Body of pancreas (tissue), 4 donors: ENCODE measurements around the gene ABCB11. TPM values are rescaled to one million over a fixed set of nuclear protein-coding genes. Genes with fewer than 3 reads are reported as not detected.

Source experiments
- ATAC-seq: fragments of 150-250 bp; one replicate; pipeline ENCODE4 v1.9.1; 2016
- DNase-seq, 4 donors: peaks; one replicate each; pipeline ENCODE4 v3.0.0-alpha.2; 2019
- H3K27ac ChIP-seq, 4 donors: fragments of 200-600 bp; sonication (generic); 1 replicate in 3 of 4; 2 replicates in 1 of 4; pipeline versions ENCODE4 v1.5.1 to v1.6.1; 2016 to 2019; ENCODE audit warnings: mild to moderate bottlenecking in 1 of 4, mixed read lengths in 1 of 4, moderate library complexity in 1 of 4
- H3K27me3 ChIP-seq, 2 donors: fragments of 200-600 bp; sonication (generic); one replicate each; pipeline ENCODE4 v1.6.0; 2016; ENCODE audit warnings: mild to moderate bottlenecking in 1 of 2
- H3K36me3 ChIP-seq, 2 donors: fragments of 200-600 bp; sonication (generic); replicated peaks in 1 of 2; 2 replicates each; pipeline ENCODE4 v1.5.1; 2016; ENCODE audit warnings: low read depth in 2 of 2; ENCODE audit not compliant: insufficient read depth in 1 of 2
- H3K4me1 ChIP-seq: fragments of 200-600 bp; sonication (generic); one replicate; pipeline ENCODE4 v1.6.0; 2016
- H3K4me3 ChIP-seq, 2 donors: fragments of 200-600 bp; sonication (generic); 1 replicate in 1 of 2; 2 replicates in 1 of 2; pipeline ENCODE4 v1.5.1; 2016 to 2019
- H3K9me3 ChIP-seq, 3 donors: fragments of 200-600 bp; sonication (generic); 1 replicate in 2 of 3; 2 replicates in 1 of 3; pipeline ENCODE4 v1.5.1; 2016
- POLR2A ChIP-seq, 3 donors: fragments of 450-650 bp; IDR thresholded peaks; one replicate each; pipeline ENCODE4 v1.6.1; 2016; ENCODE audit warnings: antibody characterized with exemption in 3 of 3, mild to moderate bottlenecking in 2 of 3
- WGBS, 2 donors: methylation state at CpG; one replicate each; pipeline ENCODE4 v1.1.5; 2017; 5-methylcytosine and 5-hydroxymethylcytosine counted together
- intact Hi-C: fragments of 100-400 bp; cut with DNase I; formaldehyde crosslinking; loops from one replicate; pipeline ENCODE4 v1.15.1; 2023
- total RNA-seq, 2 donors: library from RNA; depleted of rRNA; stranded (reverse); fragments of >200 nt; gene quantifications; one replicate each; pipeline ENCODE4 v1.1.0, GENCODE V29; 2016
- TF ChIP-seq, protein P1 (sequence below), 7 experiments: fragments of 450-650 bp in 4 of 7; fragments of 200-600 bp in 3 of 7; sonication (generic) in 3 of 7; IDR thresholded peaks; one replicate each; pipeline ENCODE4 v1.5.1; 2016 to 2019; ENCODE audit warnings: antibody characterized with exemption in 7 of 7

Gene ABCB11
- total RNA-seq, 2 donors from 2014 or later, result 0.33 TPM; not detected in 1

DNA sequence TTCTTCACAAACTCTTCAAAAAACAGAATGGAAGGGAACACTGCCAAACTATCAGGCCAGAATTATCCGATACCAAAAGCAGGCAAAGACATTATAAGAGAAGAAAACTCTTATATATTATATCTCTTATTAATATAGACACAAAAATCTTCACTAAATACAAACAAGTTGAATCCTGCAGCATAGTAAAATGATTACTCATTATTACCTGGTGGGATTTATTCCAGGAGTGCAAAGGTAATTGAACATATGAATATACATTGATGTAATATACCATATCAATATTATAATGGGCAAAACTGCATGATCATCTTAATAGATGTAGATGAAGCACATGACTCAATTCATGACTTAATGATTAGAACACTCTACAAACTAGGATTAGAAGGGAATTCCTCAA is 25.1 kb downstream of the ABCB11 start:
- DNase-seq, result no peak
- H3K4me3 ChIP-seq, result no peak overlapping the region
- no peak for ATAC-seq
- no peaks in the 10 kb centered on the region for H3K9me3 ChIP-seq
- peaks cover 7% of the 10 kb centered on the region for H3K4me1 ChIP-seq
- no peaks in the 10 kb centered on the region for H3K27me3 ChIP-seq
- no peaks in the 10 kb centered on the region for H3K36me3 ChIP-seq
- WGBS, 2 donors, result 85 to 92% methylated on average over 1 of the region's 1 CpG
- TF ChIP-seq, protein P1, sequence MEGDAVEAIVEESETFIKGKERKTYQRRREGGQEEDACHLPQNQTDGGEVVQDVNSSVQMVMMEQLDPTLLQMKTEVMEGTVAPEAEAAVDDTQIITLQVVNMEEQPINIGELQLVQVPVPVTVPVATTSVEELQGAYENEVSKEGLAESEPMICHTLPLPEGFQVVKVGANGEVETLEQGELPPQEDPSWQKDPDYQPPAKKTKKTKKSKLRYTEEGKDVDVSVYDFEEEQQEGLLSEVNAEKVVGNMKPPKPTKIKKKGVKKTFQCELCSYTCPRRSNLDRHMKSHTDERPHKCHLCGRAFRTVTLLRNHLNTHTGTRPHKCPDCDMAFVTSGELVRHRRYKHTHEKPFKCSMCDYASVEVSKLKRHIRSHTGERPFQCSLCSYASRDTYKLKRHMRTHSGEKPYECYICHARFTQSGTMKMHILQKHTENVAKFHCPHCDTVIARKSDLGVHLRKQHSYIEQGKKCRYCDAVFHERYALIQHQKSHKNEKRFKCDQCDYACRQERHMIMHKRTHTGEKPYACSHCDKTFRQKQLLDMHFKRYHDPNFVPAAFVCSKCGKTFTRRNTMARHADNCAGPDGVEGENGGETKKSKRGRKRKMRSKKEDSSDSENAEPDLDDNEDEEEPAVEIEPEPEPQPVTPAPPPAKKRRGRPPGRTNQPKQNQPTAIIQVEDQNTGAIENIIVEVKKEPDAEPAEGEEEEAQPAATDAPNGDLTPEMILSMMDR (IDR thresholded peaks at IDR 0.05), result no peak
- TF ChIP-seq POLR2A (IDR thresholded peaks at IDR 0.05), result no peak
- intact Hi-C loops, result no loop called here
- no peak overlapping the region for H3K27ac ChIP-seq

DNA sequence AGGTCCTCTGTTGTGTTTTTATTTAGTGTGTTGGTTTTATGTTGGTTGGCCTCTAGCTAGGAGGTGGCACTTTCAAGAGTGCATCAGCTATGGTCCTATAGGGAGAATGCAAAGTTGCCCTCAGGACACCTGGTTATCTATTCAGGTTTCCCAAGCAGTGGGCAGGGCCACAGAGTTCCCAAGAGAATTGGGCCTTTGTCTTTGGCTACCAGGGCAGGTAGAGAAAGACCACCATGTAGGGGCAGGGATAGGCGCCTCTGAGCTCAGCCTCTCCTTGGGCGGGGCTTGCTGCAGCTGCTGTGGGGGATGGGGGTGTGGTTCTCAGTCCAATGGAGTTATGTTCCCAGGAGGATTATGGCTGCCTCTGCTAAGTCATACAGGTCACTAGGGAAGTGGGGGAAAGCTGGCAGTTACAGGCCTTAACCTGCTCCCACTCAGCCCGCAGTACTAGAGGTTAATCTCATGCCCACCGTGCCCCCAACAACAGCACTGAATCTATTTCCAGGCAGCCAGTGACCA is 26.0 kb downstream of the ABCB11 start:
- H3K9me3 ChIP-seq, result no peaks in the 10 kb centered on the region
- no peak overlapping the region for H3K4me3 ChIP-seq
- no peak for TF ChIP-seq POLR2A (IDR thresholded peaks at IDR 0.05)
- H3K4me1 ChIP-seq, result peaks cover 6% of the 10 kb centered on the region
- no peaks in the 10 kb centered on the region for H3K27me3 ChIP-seq
- H3K27ac ChIP-seq, result no peak overlapping the region
- DNase-seq (no peak), ATAC-seq (no peak)
- intact Hi-C loops, result no loop called here
- 82 to 85% methylated on average over 4 of the region's 4 CpGs for whole genome bisulfite sequencing, 2 donors
- no peaks in the 10 kb centered on the region for H3K36me3 ChIP-seq

DNA sequence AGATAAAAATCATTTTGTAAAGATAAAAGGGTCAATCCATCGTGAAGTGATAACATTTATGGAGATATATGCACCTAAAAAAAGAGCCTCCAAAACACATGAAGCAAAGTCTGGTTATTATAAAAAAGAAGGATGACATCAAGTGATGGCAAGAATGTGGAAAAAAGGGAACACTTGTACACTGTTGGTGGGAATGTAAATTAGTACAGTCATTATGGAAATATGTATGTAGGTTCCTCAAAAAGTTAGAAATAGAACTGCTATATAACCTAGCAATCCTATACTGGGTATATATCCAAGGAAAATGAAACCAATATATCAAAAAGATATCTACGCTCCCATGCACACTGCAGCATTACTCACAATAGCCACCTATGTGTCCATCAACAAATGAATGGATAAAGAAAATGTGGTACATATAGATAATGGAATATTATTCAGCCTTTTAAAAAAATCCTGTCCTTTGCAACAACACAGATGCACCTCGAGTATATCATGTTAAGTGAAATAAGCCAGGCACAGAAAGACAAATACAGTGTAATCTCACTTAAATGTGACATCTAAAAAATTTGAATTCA is 28.9 kb downstream of the ABCB11 start:
- DNase-seq, result no peak
- Histone ChIP-seq H3K4me3 (no peak overlapping the region), H3K9me3 (no peaks in the 10 kb centered on the region), H3K36me3 (no peaks in the 10 kb centered on the region), H3K27me3 (no peaks in the 10 kb centered on the region), H3K4me1 (no peaks in the 10 kb centered on the region), H3K27ac (no peak overlapping the region)
- 68 to 69% methylated on average over 3 of the region's 3 CpGs for WGBS, 2 donors
- TF ChIP-seq, protein P1 (IDR thresholded peaks at IDR 0.05), result no peak
- TF ChIP-seq POLR2A (IDR thresholded peaks at IDR 0.05), result no peak
- intact Hi-C loops, result no loop called here
- no peak for ATAC-seq

DNA sequence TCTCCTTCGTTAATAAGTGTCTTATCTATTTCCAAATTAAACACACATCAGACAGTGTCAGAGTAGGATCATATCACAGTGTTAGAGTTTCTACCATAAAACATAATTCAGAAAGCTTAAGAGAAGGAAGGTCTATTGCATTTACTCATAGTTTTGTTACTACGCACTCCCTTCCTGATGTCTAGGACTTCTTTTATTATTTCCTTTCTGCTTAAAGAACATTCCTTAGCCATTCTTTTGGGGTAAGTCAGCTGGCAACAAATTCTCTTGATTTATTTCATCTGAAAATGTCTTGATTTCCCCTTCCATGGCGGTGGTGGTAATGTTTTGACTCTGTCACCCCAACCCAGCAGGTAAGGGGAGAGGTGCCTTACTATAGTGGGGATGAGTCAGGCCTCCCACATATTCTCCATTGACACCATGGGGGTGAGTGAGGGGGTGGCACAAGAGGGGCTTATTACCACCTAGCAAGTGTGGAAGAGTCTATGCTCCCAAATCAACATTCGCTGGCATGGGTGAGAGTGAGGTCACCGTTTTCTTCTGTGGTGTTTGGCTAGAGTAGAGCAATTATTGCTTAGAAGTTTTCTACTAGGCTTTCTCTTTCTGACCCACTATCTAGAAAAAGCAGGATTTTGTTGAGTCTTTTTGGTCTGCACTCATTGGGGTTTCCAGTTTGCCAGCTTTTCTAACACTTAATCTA is 29.9 kb downstream of the ABCB11 start:
- Histone ChIP-seq H3K27ac (no peak overlapping the region), H3K4me1 (no peaks in the 10 kb centered on the region), H3K27me3 (no peaks in the 10 kb centered on the region), H3K36me3 (no peaks in the 10 kb centered on the region), H3K4me3 (no peak overlapping the region), H3K9me3 (no peaks in the 10 kb centered on the region)
- TF ChIP-seq POLR2A (IDR thresholded peaks at IDR 0.05), result no peak
- TF ChIP-seq, protein P1 (IDR thresholded peaks at IDR 0.05), result no peak
- 83 to 84% methylated on average over 5 of the region's 5 CpGs for WGBS, 2 donors
- DNase-seq, result no peak
- intact Hi-C loops, result no loop called here
- no peak for ATAC-seq

DNA sequence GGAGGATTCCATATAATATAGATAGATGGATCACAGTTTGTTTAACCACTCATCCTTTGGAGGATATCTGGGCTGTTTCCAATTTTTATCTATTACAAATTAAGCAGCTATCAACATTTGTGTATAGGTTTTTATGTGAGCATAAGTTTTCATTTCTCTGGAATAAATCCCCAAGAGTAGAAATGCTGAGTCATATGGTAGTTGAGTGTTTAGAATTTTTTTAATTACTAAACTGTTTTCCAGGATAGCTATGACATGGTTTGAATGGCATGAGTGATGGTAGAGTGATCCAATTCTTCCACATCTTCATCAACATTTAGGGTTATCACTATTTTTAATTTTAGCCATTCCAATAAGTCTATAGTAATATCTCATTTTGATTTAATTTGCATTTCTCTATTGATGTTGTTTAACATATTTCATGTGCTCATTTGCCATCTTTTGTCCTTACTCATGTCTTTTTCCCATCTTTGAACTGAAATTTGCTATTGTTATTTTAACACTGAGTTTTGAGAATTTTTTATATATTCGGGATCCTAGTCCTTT is 31.4 kb downstream of the ABCB11 start:
- Histone ChIP-seq H3K9me3 (no peaks in the 10 kb centered on the region), H3K27ac (no peak overlapping the region), H3K36me3 (no peaks in the 10 kb centered on the region), H3K4me1 (no peaks in the 10 kb centered on the region), H3K27me3 (no peaks in the 10 kb centered on the region), H3K4me3 (no peak overlapping the region)
- TF ChIP-seq POLR2A (IDR thresholded peaks at IDR 0.05), result no peak
- TF ChIP-seq, protein P1 (IDR thresholded peaks at IDR 0.05), result no peak
- 63 to 78% methylated on average over 1 of the region's 1 CpG for WGBS, 2 donors
- ATAC-seq, result no peak
- DNase-seq, result no peak
- intact Hi-C loops, result no loop called here
